Iris pigment epithelial cell (primary cell): ENCODE data around the gene LDLRAD4.

Experiments used
- DNase-seq: peaks from one replicate; pipeline ENCODE4 v3.0.0-alpha.2; 2011; ENCODE audit warnings: low read depth

The LDLRAD4 gene

GRCh38 chr18:13538630-13539029 is 320.1 kb downstream of the LDLRAD4 start:
- no peak for DNase-seq

- DNase-seq = no peak
These were observed 320.5 kb downstream of the LDLRAD4 start for GRCh38 chr18:13539050-13539449.

DNA sequence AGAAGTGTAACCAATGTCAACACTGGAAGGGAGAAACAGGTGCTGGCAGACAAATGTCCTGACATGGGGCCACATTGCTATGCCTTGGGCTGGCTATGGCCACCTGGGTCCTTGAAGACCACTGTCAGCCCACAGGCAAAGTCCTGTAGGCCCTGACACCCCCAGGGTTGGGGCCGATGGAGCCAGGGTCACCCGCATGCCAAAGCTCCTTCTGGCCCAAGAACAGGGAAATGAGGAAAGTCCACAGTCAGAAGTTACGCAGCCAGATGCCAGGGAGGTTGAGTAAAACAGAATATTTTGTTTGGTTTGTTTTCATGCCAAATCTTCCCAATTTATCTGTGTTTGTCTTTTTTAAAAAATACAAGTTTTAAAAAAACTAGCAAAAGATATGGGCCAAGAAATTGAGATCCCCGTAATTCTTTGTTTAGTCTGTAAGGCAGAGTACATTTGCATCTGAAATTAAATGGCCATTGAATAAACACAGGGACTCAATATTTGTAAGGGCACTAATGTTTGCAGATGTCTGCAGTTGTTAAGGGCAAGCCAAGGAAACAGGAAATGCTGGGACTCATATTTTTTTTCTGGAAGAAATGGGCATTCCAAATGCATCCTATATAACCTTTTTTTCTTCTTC is 321.4 kb downstream of the LDLRAD4 start:
- DNase-seq = no peak

DNA sequence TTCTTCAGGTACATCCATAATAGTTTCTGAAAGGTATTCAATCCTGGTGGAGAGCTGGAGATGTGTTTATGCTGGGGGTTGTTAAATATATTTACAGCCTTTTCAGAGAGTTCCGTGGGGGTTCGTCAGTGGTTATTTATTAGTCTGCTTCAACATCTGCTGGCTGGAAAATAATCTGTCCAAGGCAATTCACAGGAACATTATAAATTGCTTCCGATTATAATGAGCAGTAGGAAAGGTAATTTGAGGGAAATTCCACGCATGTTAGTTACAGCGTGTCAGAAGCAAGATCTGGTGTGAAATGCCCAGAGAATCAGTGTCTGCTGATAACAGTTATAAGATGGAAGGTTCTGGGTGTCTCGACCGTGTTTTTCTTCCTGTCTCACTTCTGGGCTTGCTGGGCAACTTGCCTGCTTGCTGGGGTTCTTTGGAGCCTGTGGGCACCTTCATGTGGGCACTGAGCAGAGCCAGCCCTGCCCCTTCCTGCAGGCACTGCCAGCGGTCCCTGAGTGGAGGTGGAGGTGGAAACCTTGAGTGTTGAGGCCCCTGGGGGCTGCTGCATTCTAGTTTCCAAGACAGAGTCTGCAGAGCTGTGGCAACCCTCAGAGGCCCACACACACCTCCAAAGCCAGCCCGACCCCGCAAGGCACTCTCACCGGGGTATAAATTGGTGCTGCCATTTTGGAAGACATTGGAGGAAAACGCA is 322.1 kb downstream of the LDLRAD4 start:
- DNase-seq = no peak

GRCh38 chr18:13541621-13542519 is 323.3 kb downstream of the LDLRAD4 start:
- DNase-seq = no peak

DNA sequence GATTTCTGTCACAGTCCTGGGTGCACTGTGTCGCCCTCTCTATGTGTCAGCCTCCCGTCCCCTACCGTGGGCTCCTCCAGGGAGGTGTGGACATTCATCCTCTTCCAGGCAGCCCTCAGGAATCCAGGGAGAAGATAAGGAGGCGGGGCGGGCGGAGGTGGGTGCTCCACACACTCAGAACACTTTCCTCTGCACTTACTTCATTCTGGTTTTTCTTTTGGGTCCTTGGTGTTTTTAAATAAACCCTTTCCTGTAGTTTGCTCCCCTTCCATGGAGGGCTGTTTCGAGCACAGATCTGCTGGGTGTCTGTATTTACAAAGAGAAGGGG is 323.9 kb downstream of the LDLRAD4 start:
- DNase-seq = no peak

DNA sequence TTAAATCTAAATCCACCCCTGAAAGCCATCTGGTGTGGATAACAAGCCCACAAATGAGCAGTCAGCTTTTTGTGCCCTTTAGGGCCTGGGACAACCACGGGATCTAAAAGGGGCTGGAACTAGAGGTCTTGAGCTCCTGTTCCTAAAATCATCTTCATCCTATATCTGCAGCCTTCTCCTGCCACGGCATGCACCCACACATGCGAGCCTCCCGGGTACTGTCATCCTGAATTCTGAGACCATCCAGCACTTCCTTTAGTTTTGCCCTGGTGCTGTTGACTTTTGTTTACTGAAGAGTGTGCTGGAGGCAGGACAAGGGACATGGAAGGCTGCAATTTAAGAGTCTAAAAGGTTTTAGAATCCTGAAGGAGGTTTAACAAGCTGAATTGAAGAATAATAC is 324.6 kb downstream of the LDLRAD4 start:
- no peak for DNase-seq

GRCh38 chr18:13543811-13544732 is 325.5 kb downstream of the LDLRAD4 start:
- no peak for DNase-seq

GRCh38 chr18:13544953-13545352 is 326.4 kb downstream of the LDLRAD4 start:
- DNase-seq = no peak

- DNase-seq = no peak
These were observed 327.0 kb downstream of the LDLRAD4 start for GRCh38 chr18:13545514-13545913.

DNA sequence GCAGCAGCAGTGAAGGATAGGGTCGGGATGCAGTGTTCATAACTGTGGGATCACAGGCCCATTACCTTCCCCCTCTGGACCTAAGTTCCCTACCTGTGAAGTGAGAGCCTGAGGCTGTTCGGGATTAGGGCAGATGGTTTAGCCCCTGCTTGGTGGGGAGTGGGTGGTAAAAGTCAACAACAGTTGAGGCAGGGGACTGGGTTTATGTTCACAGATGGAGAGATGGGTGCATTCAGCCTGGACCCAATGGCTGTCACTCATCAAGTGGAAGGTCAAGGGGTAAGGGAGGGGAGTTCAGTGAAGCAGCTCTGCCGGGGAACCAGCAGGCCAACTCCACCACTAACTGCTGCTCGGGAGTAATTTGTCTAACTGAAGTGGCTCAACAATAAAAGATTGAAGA is 327.4 kb downstream of the LDLRAD4 start:
- no peak for DNase-seq

- no peak for DNase-seq
These were observed 328.1 kb downstream of the LDLRAD4 start for GRCh38 chr18:13546638-13547037.

GRCh38 chr18:13547347-13547746 is 328.8 kb downstream of the LDLRAD4 start:
- no peak for DNase-seq

DNA sequence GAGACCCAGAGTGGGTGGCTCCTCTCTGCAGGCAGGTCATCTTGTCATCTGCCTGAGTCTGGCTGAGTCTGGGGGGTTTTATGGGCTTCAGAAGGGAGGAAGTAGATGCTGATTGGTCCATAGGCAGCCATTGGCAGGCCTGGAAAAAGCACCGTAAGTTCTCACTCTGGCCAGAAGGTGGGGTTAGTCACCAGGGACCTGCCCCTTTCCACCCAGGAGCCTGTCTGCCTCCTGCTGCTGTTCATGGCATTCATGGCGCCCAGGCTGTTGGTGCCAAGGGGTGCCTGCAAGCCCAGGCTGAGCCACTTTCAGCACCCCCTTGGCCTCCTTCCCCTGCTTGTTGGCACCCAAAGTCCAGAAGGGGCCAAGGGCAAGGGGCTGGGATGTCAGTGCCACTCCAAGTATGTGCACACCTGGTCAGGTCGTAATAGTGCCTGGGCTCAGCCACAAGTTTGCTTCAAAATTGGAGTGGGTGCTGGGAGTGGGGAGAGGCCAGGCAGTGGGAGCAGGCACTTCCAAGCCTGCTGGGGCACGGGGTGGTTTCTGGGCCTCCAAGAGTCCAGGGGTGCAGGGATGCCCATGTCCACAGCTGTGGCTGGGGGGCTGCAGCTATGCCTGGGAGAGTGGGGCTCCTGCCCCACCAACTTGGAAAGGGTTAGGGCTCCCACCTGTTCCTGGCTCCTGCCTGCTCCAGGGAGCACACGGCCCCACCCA is 329.7 kb downstream of the LDLRAD4 start:
- DNase-seq = no peak

DNA sequence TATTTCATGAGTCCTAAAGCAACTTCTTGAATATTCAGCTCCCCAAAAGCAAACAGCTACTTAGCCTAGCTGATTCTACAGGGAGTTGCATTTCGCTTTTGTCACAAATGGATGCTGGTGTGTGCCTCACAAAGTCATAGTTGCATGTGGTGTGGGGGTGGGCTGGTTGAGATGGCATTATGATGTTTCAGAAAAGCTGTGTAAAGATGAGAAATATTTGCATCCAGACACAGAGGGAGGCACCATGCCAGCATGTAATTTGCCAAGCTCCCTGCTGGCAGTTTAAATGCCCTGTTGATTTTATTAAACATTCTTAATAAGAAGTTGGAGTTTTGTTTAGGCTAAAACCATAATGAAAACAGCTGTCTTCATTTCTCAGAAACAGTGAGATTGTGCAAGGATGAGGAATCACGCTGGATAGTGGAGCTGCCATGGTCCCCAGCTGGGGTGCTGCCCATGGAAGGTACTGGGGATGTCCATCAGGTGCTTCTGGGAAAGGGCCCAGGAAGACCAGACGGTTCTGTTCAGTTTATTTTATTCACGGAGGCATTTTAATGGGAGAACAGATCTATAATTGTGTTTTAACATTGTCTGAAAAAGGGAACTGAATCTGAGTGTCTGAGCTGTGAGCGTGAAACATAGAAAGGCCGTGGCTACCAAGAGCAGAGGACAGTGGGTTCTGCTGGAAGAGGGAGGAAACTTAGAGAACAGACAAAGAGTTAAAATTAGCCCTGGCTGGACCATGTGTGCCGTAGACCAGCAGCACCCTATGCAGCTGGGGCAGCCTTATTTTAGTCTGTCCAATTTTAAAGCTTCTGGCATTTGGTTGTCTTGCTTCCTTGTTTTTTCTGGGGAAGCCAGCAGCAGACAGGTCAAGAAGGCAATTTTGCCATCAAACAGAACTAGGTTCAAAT is 330.7 kb downstream of the LDLRAD4 start:
- DNase-seq = no peak

- DNase-seq = no peak
These were observed 331.3 kb downstream of the LDLRAD4 start for GRCh38 chr18:13549880-13550232.

GRCh38 chr18:13550418-13551304 is 332.1 kb downstream of the LDLRAD4 start:
- DNase-seq = no peak

DNA sequence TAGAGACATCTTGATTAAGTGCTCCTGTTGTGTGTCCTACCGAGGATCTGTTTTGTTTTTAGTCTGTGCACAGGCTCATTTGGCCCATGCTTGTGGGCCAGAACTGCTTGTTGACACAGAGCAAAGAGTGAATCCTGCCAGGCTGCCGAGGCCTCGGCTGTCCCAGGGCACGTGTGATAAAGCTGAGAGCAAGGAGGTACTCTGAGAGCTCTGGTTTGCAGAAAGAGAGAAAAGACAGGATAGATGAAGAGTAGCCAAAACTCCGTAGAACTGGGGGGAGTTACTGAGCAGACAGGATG is 332.7 kb downstream of the LDLRAD4 start:
- no peak for DNase-seq
